HS-5 (cell line): ENCODE measurements around the gene LONP1.
"Not testable (repeated sequence)": the region's sequence is repeated elsewhere in the genome, so short reads cannot be mapped to it uniquely, and the experiment has no call there.

ENCODE experiments used
- DNase-seq: peaks from one replicate; pipeline ENCODE4 v3.0.0-alpha.2; 2012; ENCODE audit warnings: low read depth

Gene LONP1

DNA sequence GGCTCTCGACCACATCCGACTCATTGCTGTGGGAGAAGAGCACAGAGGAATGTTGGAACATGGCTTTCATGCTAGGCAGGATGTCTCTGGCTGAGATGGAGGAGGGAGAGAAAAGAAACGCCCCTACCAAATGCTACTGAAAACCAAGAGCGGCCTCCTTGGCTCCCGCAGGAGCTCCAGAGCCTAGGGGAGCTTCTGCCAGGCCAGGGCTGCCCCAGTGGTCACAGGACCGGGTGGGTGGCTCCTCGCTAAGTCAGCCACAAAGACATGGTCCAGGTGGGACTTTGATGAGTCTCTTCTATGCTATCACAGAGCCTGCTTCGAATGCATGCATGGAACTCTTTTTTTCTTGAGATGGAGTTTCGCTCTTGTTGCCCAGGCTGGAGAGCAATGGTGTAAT lies 6.7 kb downstream of the LONP1 start:
- no peak for DNase-seq

GRCh38 chr19:5711713-5712161 lies 8.2 kb downstream of the LONP1 start:
- no peak for DNase-seq

DNA sequence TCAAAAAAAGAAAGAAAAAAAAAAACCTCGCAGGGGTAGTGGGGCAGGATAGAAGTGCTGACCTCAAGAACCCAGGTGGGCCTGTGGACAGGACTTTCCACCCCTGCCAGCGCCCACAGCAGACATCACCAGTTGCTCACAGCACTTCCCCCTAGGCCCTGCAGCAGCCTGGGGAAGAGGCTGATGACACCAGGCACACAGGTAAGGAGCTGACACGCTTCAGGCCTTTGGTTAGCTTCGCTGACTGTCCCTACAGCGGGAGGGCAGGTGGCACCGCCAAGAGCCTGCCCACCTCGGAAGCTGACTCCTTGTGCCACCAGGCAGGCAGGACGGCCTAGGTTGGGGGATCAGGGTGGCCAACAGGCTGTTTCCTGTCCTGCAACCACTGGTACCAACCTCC lies 8.9 kb downstream of the LONP1 start:
- DNase-seq, result no peak

DNA sequence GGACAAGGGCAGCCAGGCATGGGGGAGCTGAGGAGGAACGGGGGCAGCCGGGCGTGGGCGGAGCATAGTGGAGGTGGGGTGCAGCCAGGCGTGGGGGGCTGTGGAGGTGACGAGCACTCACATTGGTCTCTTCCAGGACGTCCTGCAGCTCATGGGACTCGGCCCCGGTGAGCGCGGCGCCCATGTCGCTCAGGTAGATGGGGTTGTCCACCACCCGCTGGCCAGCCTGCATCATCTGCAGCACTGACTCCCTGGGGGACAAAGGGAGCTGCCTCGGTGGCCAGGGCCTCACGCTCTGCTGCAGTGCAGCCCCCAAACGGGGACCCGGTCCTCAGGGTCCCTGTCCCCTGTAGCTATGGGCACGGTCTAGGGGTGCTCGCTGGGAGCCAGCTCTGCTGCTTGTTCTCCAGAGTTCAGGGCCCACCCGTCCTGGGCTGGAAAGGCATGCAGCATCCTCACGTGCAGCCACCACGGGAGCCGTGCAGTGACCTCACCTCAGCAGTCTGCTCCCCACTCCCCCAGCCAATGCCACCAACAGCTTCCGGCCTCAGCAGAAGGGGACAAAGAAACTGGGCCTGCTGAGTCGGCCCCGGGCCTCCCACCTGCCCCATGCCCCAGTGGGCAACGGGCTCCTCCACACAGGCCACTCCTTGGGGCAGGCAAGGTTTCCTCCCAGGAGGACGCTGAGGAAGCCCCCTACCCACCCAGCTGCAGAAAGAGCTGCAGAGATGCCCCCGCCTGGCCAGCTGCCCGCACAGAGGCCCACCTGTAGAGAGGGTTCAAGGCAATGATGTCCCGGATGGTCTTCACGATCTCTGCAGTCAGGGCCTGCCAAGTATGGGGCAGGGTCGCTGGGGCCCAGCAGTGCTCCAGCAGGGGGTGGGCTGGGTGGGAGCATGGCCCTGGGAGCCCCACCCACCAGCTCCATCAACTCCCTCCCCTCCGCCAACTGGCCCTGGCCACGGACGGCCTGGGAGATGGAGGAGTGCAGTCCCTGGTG lies 12.1 kb downstream of the LONP1 start:
- no peak for DNase-seq

GRCh38 chr19:5706876-5707573 lies 12.9 kb downstream of the LONP1 start:
- no peak for DNase-seq

- no peak for DNase-seq
These were observed 14.4 kb downstream of the LONP1 start for GRCh38 chr19:5705552-5705951.

DNA sequence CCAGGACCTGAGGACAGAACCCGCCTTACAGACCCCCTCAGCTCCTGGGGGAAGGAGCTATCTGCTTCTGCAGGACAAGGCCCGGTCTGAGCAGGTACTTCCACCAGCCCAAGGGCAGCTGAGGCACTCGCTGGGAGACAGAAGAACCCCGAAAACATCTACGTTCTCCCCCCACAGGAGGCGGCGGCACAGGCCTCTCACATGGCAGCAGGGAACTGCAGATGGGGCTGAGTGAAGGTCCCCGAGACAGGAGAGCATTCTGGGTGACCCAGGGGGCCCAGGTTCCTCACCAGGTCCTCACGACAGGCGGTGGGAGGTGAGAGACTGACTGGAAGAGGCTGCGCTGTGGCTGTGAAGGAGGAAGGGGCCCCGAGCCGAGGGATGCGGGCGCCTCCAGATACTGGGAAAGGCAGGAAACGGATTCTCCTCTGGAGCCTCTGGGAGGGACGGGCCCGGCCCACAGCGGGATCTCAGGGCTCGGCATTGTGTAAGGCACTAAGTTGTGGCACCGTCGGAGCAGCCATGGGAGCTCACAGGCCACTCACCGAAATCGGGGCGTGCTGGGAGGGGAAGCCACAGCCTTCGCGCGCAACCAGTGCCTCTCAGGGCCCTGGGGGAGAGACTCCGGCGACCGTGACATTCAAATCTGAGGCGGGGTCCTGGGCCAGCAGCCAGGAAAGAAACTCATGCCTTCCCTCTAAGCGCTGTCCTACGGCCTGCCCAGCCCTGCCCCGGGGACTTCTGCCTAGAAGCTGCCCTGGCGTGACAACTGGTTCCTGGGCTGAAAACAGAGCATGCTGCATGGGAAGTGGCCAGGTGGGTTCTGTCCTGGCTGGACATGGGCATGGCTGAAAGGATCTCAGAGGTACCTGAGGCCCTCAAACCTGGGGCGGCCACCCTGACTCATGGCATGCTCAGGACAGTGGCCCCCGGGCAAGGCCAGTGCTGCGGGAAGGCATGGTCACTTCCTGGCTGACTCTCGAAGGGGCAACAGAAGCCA lies 15.8 kb downstream of the LONP1 start:
- no peak for DNase-seq

GRCh38 chr19:5702053-5702410 lies 17.9 kb downstream of the LONP1 start:
- DNase-seq, result not testable (repeated sequence)

DNA sequence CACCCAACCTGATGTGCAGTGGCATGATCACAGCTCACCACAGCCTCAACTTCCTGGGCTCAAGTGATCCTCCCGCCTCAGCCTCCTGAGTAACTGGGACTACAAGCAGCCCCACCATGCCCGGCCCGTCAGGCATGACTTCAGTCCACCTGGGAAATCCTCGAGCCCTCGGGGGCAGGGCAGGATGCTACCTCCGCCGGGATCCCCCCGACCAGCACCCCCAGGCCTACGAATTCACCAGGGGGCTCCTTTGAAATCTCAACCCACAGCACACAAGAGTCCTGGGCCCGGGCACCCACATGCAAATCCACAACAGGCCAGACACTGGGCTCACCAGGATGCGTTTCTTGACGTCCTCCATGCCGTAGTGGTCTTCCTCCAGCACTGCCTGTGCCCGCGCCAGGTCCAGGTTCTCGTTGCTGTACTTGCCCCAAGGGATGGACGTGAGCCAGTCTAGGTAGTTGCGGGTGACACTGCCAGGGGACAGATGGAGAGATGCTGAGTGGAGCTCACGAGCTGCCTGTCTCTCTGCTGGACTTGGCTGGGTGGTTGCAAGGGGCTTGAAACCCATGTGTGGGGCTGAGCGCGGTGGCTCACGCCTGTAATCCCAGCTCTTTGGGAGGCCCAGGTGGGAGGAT lies 19.4 kb downstream of the LONP1 start:
- no peak for DNase-seq

DNA sequence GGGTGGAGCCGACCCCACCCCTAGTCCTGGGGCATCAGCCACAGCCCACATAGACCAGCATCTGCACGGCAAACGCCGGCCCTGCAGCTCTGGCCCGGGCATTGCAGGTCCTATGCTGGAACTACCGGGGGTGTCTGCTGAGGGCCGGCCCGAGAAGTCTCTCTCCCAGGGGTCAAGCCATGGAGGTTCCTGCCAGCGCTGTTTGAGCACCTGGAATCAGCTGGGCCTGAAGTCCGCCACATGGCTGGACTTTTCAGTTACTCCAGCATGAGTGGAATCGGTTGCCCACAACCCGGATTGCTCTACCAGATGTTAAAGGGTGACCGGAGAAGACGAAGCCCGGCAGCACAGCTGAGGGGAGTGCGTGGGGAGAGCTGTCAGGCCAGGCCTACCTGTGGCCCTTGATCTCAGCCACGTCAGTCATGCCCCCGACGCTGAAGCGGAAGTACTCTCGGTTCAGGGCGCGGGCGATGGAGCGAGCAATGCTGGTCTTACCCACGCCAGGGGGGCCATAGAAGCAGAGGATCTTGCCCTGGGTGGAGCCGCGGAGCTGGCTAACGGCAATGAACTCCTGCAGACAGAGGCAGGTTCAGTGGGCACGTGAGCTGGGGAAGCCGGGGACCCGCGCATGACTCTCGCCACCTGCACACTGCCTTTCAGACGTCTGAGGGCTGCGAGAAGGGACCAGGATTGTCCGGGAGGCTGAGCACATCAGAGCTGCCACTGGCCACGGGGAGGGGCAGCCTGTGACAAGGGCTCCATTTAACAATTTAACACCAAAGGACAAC lies 21.1 kb downstream of the LONP1 start:
- no peak for DNase-seq

- no peak for DNase-seq
These were observed 21.9 kb downstream of the LONP1 start for GRCh38 chr19:5697890-5698634.

DNA sequence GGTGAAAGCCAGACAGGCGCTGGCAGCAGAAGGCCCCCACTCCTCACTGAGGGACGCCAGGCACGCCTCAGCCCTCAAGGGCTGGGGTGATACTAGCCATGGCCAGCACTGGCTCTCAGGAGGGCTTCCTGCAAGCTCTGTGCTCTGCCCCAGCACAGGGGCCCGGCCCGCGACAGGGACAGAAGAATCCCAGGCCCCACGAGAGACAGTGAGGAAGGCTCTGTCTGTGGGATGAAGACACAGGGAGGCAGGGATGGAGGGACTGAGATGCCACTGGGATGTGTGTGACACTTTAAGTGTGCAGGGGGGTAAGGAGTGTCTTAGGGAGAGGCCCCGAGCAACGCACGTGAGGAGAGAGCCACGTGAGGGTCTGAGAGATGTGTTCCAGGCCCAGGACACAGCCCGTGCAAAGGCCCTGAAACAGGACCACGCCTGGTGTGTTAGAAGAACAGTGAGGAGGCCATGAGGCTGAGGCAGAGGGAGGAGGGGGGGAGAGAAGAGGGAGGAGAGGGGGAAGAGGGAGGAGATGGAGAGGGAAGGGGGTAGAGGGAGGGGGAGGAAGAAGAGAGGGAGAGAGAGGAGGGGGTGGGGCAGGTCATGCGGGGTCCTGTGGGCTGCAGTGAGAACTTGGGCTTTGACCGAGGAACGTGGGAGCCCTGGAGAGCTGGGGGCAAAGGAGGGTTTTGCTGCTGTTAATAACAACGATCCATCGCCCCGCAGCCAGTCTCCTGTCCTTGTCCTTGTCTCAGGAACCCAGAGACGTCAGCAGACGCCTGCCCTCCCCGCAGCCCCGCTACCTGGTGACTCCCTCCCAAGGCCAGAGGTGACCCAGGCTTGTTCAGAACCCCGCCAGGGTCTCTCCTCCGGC lies 22.7 kb downstream of the LONP1 start:
- no peak for DNase-seq

DNA sequence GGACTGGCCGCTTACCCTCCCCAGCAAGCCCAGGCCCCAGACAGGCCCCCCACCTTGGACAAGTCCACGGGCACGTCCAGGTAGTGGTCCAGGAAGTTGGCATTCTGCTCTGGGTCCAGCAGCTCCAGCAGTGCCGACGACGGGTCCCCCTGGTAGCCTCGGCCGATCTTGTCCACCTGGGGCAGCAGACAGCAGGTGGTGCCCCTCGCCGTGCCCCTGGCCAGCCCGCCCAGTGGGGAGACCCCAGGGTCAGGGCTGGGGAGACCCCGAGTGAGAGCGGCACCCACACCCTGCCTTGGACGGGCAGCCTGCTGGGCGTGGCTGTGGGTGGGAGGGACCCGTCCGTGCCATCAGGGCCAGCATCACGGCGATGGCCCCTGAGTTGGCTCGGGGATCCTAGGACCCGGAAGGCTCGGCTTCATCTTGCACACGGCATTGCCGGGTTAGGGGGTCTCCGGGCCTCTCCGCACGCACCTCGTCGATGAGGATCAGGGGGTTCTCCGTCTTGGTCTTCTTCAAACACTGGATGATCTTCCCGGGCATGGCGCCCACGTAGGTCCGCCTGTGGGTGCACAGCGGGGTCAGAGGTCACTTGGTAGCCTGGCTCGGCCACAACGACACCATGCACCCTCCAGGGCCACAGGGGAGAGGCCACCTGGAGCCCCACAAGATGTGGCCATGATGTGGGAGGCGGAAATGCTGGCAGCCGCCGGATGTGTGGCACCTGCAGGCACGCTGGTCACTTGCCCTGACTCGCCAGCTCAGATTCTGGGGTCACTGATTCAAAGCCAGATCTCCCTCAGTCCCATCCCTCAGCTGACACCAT lies 23.5 kb downstream of the LONP1 start:
- DNase-seq, result no peak

GRCh38 chr19:5695649-5696195 lies 24.2 kb downstream of the LONP1 start:
- no peak for DNase-seq

DNA sequence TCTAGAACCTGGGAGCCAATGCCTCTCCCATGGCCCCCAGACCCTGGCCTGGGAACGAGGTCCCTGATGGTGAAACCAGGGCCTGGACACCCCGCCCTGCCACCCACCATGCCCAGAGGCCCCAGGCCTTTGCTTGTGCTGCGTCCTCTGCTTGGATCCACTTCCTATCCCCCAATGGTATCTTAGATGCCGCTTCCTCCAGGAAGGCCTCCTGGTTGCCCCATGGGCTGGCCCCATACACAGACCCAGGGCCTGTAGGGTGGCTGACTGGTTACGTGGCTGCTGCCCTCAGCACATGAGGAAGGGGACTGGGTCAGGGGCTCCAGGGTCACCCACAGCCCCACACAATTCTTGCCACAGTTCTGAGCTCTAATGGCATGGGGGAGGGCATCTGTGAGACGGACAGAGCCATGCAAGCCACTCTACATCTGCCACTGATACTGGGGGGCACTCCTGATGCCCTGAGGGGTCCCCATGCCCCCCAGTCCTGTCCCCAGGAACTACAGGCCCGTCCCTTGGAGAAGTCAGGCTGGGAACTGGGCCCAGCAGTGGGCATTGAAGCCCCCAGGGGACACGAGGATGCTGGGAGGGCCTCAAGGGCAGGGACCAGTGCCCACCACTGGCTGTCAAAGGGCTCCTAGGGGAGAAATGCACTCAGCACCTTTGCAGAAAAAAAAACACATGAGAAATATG lies 24.8 kb downstream of the LONP1 start:
- DNase-seq, result no peak

DNA sequence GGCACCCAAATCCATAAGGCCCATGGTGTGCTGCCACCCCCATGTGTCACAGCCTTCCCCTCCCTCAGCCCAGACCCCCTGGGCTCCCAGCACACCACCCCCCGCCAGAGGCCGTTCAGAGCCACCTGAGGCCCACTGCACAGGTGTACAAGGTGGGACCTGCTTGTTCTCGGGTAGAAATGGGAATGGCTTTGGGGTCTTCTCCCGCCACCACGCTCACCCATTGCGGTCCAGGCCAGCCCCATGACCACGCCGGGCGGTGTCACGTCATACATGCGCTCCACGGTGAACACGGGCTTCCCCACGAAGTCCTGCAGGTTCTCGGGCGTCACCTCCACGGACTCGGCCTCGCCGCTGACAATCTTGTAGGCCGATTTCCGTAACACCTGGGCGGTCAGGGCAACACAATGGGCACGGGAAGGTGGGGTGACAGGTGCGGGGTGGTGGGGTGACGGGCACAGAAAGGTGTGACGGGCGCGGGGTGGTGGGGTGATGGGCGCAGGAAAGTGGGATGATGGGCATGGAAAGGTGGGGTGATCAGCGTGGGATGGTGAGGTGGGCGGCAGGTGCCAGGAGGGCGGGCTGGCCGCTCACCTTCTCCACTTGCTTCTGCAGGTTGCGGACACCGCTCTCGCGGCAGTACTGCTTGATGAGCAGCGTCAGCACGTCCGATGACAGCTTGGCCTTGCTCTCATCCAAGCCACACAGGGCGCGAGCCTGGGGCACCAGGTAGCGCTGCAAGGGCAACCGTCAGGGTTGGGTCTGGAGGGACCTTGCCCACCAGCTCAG lies 25.6 kb downstream of the LONP1 start:
- DNase-seq, result no peak
